HepG2 (cell line): ENCODE results near the gene SNRPD2.

Experiments
- AKAP8 ChIP-seq: sonication (generic); formaldehyde crosslinking; IDR thresholded peaks from 2 replicates; pipeline ENCODE4 v1.5.1; 2020; ENCODE audit warnings: mild to moderate bottlenecking, missing genetic modification reagents
- CBFB ChIP-seq: sonication (generic); formaldehyde crosslinking; IDR thresholded peaks from 2 replicates; pipeline ENCODE4 v1.4.0; 2020; ENCODE audit warnings: missing genetic modification reagents
- EP300 ChIP-seq, 3 experiments: sonication (generic) in 1 of 3; formaldehyde crosslinking in 1 of 3; IDR thresholded peaks; 2 replicates each; pipeline versions ENCODE4 v1.5.1 to v1.6.1; 2011 to 2020; ENCODE audit warnings: low read depth in 2 of 3, low read length in 2 of 3, borderline replicate concordance in 1 of 3, improper control_type of control experiment in 1 of 3, mild to moderate bottlenecking in 1 of 3, missing genetic modification reagents in 1 of 3, moderate library complexity in 1 of 3
- MED1 ChIP-seq: sonication (generic); formaldehyde crosslinking; IDR thresholded peaks from 2 replicates; pipeline ENCODE4 v1.4.0; 2020; ENCODE audit warnings: missing genetic modification reagents
- NFE2L2 ChIP-seq: fragments of 150-350 bp; IDR thresholded peaks from 2 replicates; pipeline ENCODE4 v1.6.1; 2014; ENCODE audit warnings: low read length
- ZNF644 ChIP-seq: IDR thresholded peaks from 2 replicates; pipeline ENCODE4 v1.6.1; 2016; ENCODE audit warnings: low read depth
- TF ChIP-seq, protein P1 (sequence below): sonication (generic); formaldehyde crosslinking; IDR thresholded peaks from 2 replicates; pipeline ENCODE4 v1.8.0; 2022; ENCODE audit warnings: mild to moderate bottlenecking, missing genetic modification reagents; ENCODE audit not compliant: insufficient replicate concordance
- TF ChIP-seq, protein P2 (sequence below): sonication (generic); formaldehyde crosslinking; IDR thresholded peaks from 2 replicates; pipeline ENCODE4 v1.5.0; 2020; ENCODE audit warnings: mild to moderate bottlenecking, missing genetic modification reagents, moderate library complexity
- TF ChIP-seq, protein P3 (sequence below): sonication (generic); formaldehyde crosslinking; IDR thresholded peaks from 2 replicates; pipeline ENCODE4 v1.4.0; 2020; ENCODE audit warnings: missing genetic modification reagents
- TF ChIP-seq, protein P4 (sequence below): sonication (generic); formaldehyde crosslinking; conservative IDR thresholded peaks from 2 replicates; pipeline ENCODE4 v1.4.0; 2020; ENCODE audit warnings: missing genetic modification reagents

DNA sequence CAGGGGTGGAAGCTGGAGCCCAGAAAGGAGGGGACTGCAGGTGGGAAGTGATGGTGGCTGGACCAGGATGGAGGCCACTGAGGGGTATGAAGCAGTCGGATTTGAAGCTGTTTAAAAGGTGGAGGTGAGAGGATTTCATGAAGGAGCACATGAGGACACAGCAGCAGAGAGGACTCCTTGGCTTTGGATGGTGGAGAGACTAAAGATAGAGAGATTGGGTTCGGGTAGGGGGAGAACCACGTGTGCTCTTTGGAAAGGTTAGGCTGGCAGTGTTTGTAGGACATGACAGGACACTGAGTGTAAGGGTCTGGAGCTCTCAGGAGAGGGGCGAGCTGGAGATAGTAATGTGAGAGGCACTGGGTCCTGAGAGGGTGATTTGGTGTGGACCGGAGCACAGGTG is 8.8 kb downstream of the SNRPD2 start:
- TF ChIP-seq, protein P1, sequence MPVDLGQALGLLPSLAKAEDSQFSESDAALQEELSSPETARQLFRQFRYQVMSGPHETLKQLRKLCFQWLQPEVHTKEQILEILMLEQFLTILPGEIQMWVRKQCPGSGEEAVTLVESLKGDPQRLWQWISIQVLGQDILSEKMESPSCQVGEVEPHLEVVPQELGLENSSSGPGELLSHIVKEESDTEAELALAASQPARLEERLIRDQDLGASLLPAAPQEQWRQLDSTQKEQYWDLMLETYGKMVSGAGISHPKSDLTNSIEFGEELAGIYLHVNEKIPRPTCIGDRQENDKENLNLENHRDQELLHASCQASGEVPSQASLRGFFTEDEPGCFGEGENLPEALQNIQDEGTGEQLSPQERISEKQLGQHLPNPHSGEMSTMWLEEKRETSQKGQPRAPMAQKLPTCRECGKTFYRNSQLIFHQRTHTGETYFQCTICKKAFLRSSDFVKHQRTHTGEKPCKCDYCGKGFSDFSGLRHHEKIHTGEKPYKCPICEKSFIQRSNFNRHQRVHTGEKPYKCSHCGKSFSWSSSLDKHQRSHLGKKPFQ (CRISPR knock-in tag) = no peak
- TF ChIP-seq NFE2L2 (no peak), ZNF644 (CRISPR knock-in tag) (no peak), CBFB (no peak), EP300 (IDR thresholded peaks at IDR 0.05; ENCODE audit: low read depth in 2 of 2, low read length in 2 of 2) (no peak), EP300 (CRISPR knock-in tag; IDR thresholded peaks at IDR 0.05; ENCODE audit: borderline replicate concordance) (no peak), AKAP8 (CRISPR knock-in tag) (no peak), MED1 (CRISPR knock-in tag) (no peak)
- TF ChIP-seq, protein P2, sequence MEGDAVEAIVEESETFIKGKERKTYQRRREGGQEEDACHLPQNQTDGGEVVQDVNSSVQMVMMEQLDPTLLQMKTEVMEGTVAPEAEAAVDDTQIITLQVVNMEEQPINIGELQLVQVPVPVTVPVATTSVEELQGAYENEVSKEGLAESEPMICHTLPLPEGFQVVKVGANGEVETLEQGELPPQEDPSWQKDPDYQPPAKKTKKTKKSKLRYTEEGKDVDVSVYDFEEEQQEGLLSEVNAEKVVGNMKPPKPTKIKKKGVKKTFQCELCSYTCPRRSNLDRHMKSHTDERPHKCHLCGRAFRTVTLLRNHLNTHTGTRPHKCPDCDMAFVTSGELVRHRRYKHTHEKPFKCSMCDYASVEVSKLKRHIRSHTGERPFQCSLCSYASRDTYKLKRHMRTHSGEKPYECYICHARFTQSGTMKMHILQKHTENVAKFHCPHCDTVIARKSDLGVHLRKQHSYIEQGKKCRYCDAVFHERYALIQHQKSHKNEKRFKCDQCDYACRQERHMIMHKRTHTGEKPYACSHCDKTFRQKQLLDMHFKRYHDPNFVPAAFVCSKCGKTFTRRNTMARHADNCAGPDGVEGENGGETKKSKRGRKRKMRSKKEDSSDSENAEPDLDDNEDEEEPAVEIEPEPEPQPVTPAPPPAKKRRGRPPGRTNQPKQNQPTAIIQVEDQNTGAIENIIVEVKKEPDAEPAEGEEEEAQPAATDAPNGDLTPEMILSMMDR (CRISPR knock-in tag) = no peak
- TF ChIP-seq, protein P3, sequence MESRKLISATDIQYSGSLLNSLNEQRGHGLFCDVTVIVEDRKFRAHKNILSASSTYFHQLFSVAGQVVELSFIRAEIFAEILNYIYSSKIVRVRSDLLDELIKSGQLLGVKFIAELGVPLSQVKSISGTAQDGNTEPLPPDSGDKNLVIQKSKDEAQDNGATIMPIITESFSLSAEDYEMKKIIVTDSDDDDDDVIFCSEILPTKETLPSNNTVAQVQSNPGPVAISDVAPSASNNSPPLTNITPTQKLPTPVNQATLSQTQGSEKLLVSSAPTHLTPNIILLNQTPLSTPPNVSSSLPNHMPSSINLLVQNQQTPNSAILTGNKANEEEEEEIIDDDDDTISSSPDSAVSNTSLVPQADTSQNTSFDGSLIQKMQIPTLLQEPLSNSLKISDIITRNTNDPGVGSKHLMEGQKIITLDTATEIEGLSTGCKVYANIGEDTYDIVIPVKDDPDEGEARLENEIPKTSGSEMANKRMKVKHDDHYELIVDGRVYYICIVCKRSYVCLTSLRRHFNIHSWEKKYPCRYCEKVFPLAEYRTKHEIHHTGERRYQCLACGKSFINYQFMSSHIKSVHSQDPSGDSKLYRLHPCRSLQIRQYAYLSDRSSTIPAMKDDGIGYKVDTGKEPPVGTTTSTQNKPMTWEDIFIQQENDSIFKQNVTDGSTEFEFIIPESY (CRISPR knock-in tag) = no peak
- TF ChIP-seq, protein P4, sequence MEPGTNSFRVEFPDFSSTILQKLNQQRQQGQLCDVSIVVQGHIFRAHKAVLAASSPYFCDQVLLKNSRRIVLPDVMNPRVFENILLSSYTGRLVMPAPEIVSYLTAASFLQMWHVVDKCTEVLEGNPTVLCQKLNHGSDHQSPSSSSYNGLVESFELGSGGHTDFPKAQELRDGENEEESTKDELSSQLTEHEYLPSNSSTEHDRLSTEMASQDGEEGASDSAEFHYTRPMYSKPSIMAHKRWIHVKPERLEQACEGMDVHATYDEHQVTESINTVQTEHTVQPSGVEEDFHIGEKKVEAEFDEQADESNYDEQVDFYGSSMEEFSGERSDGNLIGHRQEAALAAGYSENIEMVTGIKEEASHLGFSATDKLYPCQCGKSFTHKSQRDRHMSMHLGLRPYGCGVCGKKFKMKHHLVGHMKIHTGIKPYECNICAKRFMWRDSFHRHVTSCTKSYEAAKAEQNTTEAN = no peak
